Coronary artery (tissue), 2 donors: ENCODE results near the gene TRPC4.

ENCODE experiments used
- DNase-seq: peaks from one replicate; pipeline ENCODE4 v3.0.0-alpha.2; 2017; ENCODE audit warnings: low spot score
- H3K27ac ChIP-seq, 2 donors: fragments of 200-600 bp; sonication (generic); one replicate each; pipeline ENCODE4 v1.5.1; 2016 to 2019
- H3K4me3 ChIP-seq: fragments of 200-600 bp; sonication (generic); 2 replicates; pipeline ENCODE4 v1.5.1; 2016; ENCODE audit warnings: mild to moderate bottlenecking, moderate library complexity
- TF ChIP-seq, protein P1 (sequence below): fragments of 200-600 bp; sonication (generic); IDR thresholded peaks from one replicate; pipeline ENCODE4 v1.5.1; 2019; ENCODE audit warnings: antibody characterized with exemption

Gene TRPC4

GRCh38 chr13:37869756-37870488, at the start of gene TRPC4:
Gene TRPC4 (minus strand): TSS chr13:37869772. CDS start chr13:37783333, 86,439 bp downstream.
- H3K27ac ChIP-seq = peak within 1 kb of the TSS; percentile 62 to 80
- TF ChIP-seq, protein P1, sequence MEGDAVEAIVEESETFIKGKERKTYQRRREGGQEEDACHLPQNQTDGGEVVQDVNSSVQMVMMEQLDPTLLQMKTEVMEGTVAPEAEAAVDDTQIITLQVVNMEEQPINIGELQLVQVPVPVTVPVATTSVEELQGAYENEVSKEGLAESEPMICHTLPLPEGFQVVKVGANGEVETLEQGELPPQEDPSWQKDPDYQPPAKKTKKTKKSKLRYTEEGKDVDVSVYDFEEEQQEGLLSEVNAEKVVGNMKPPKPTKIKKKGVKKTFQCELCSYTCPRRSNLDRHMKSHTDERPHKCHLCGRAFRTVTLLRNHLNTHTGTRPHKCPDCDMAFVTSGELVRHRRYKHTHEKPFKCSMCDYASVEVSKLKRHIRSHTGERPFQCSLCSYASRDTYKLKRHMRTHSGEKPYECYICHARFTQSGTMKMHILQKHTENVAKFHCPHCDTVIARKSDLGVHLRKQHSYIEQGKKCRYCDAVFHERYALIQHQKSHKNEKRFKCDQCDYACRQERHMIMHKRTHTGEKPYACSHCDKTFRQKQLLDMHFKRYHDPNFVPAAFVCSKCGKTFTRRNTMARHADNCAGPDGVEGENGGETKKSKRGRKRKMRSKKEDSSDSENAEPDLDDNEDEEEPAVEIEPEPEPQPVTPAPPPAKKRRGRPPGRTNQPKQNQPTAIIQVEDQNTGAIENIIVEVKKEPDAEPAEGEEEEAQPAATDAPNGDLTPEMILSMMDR = peak; percentile 40
- peak; percentile 74 for DNase-seq
- H3K4me3 ChIP-seq = peak within 1 kb of the TSS; percentile 89

GRCh38 chr13:37918751-37919150, 49.2 kb upstream of the TRPC4 start:
- TF ChIP-seq, protein P1 = no peak
- no peak overlapping the region for H3K27ac ChIP-seq
- peak overlapping the region; percentile 28 for H3K4me3 ChIP-seq
- no peak for DNase-seq

DNA sequence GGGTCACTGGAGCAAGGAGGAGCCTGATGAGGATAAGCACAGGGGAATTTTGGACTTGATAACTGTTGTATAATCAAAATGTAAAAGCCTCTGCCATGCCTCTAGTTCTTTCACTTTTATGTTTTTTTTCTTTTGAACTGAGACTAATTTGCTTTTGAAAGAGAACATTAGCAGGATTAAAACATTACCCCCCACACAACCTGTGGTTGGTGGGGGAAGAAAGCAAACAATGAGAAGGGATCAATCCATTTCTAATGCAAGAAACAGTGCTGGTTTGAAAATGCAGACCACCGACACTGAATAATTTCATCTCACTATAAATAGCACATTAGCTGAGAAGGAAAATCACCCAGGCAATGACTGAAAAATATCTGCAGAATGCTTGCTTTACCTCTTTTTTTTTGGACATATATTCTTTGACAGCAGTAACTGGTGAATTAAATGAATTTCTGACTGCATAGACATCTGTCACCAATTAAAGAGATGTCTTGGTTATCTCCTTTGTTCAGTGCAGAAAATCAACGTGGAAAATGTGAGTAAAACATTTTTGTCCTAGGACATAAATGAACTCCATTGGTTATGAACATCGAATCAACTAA, 48.6 kb upstream of the TRPC4 start:
- TF ChIP-seq, protein P1 = no peak
- no peak for DNase-seq
- H3K4me3 ChIP-seq = peak overlapping the region; percentile 28
- H3K27ac ChIP-seq = no peak overlapping the region

DNA sequence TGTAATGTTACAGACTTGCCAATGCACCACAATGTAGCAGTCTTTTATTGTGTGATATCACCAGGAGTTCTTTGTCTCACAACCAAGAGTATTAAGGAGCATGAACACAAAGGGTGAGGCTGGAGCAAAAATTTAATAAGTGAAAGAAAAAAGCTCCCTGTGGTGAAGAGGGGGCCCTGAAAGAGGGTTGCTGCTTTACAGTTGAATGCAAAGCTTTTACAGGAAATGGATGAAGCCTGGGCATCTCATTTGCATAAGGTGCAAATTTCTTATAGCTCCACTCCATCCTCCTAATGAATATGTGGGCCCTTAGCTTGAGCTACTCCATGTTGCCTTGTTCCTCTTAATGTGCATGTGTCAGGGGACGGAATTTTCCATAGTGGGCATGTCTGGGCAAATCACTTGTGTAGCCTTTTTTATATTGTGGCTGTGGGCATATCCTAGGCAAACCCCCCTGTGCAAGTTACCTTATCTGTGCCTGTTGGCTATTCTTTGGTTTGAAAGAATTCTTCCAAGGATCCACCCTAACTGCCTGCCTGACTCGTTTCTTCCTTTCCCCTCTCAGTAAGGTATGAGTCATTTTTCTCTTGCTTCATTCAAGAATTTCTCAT, 45.3 kb upstream of the TRPC4 start:
- no peak for DNase-seq
- H3K27ac ChIP-seq = no peak overlapping the region
- TF ChIP-seq, protein P1 = no peak
- no peak overlapping the region for H3K4me3 ChIP-seq

- Histone ChIP-seq H3K27ac (no peak overlapping the region), H3K4me3 (no peak overlapping the region)
- DNase-seq = no peak
- TF ChIP-seq, protein P1 = no peak
Measured at GRCh38 chr13:37910790-37911189, 41.2 kb upstream of the TRPC4 start.

GRCh38 chr13:37906880-37907279, 37.3 kb upstream of the TRPC4 start:
- TF ChIP-seq, protein P1 = no peak
- H3K27ac ChIP-seq = no peak overlapping the region
- no peak for DNase-seq
- H3K4me3 ChIP-seq = no peak overlapping the region

DNA sequence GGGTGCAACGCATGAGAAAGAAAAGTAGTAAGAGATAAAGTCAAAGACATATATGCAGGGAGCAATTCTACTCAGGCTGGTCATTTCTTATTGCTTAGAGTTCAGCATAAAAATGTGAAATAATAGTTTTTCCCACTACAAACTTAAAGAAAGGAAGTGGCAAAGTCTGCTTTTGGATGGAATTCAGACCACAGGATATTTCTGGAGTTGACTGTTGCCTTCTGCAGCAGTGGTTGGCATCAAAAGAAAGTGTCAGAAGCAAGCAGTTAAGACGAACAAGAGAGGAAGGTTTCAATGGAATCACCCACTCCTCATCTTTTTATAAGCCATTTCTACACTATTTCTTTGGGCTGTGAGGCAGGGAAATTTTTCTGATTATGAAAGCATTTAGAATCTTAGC, 36.2 kb upstream of the TRPC4 start:
- no peak overlapping the region for H3K4me3 ChIP-seq
- no peak overlapping the region for H3K27ac ChIP-seq
- TF ChIP-seq, protein P1 = no peak
- no peak for DNase-seq
